SK-N-SH (cell line): ENCODE measurements around the gene CCND2. TPM values are rescaled to one million over a fixed set of nuclear protein-coding genes. Genes with fewer than 3 reads are reported as not detected.

Experiments used
- CTCF ChIA-PET: fragments of 300-600, 350-600 bp; formaldehyde crosslinking; extraction: SDS; loops from one replicate; lab custom pipeline; 2021; lab: Yijun Ruan, JAX
- POLR2A ChIA-PET: fragments of 350-600 bp; sonication (Branson Sonifier 250); formaldehyde crosslinking; extraction: SDS; loops from one replicate; lab custom pipeline; 2020; ENCODE audit warnings: antibody characterized with exemption, inconsistent platforms; lab: Yijun Ruan, JAX
- DNase-seq: peaks from one replicate; pipeline ENCODE4 v3.0.0; 2012
- H2AFZ ChIP-seq: fragments of 200-600 bp; sonication (generic); 2 replicates; pipeline ENCODE4 v1.8.1; 2016; ENCODE audit warnings: antibody characterized with exemption, mild to moderate bottlenecking, low read depth
- H3F3A ChIP-seq: fragments of 200-600 bp; sonication (generic); replicated peaks from 2 replicates; pipeline ENCODE3; 2016; ENCODE audit warnings: antibody characterized with exemption, mild to moderate bottlenecking; ENCODE audit not compliant: insufficient read depth
- H3K27ac ChIP-seq, 2 experiments: fragments of 200-500 bp in 1 of 2; fragments of 200-600 bp in 1 of 2; sonication (Bioruptor generic) in 1 of 2; sonication (generic), shearing (Covaris generic) in 1 of 2; 2 replicates each; pipeline versions ENCODE4 v1.5.1 to v1.6.1; 2014 to 2016; ENCODE audit warnings: low read depth in 2 of 2, inconsistent platforms in 1 of 2, low read length in 1 of 2, mild to moderate bottlenecking in 1 of 2, mixed read lengths in 1 of 2
- H3K27me3 ChIP-seq: fragments of 200-600 bp; sonication (generic), shearing (Covaris generic); 2 replicates; pipeline ENCODE4 v1.6.1; 2016; ENCODE audit warnings: mixed run types; ENCODE audit not compliant: insufficient read depth
- H3K36me3 ChIP-seq, 2 experiments: fragments of 200-500 bp in 1 of 2; fragments of 200-600 bp in 1 of 2; sonication (Bioruptor generic) in 1 of 2; sonication (generic) in 1 of 2; replicated peaks in 1 of 2; 2 replicates each; pipeline versions ENCODE3 to v1.5.1; 2014 to 2016; ENCODE audit warnings: low read length in 1 of 2, mild to moderate bottlenecking in 1 of 2; ENCODE audit not compliant: insufficient read depth in 2 of 2, control insufficient read depth in 1 of 2
- H3K4me1 ChIP-seq, 2 experiments: fragments of 200-500 bp in 1 of 2; fragments of 200-600 bp in 1 of 2; sonication (Bioruptor generic) in 1 of 2; sonication (generic), shearing (Covaris generic) in 1 of 2; 2 replicates each; pipeline versions ENCODE4 v1.5.1 to v1.6.1; 2014 to 2016; ENCODE audit warnings: low read depth in 1 of 2, low read length in 1 of 2, mixed run types in 1 of 2; ENCODE audit not compliant: insufficient read depth in 2 of 2, control insufficient read depth in 1 of 2
- H3K4me2 ChIP-seq: fragments of 200-600 bp; sonication (generic), shearing (Covaris generic); 2 replicates; pipeline ENCODE4 v1.6.1; 2017; ENCODE audit warnings: mixed run types
- H3K4me3 ChIP-seq, 2 experiments: fragments of 200-500 bp in 1 of 2; fragments of 200-600 bp in 1 of 2; sonication (Bioruptor generic) in 1 of 2; sonication (generic), shearing (Covaris generic) in 1 of 2; 2 replicates each; pipeline versions ENCODE4 v1.5.1 to v1.8.1; 2014 to 2016; ENCODE audit warnings: low read depth in 2 of 2, inconsistent platforms in 1 of 2, low read length in 1 of 2, mild to moderate bottlenecking in 1 of 2, mixed read lengths in 1 of 2, moderate library complexity in 1 of 2
- H3K79me2 ChIP-seq: fragments of 200-600 bp; sonication (generic); 2 replicates; pipeline ENCODE4 v1.8.1; 2017; ENCODE audit warnings: mild to moderate bottlenecking; ENCODE audit not compliant: insufficient read depth
- H3K9ac ChIP-seq: fragments of 200-600 bp; sonication (generic); 2 replicates; pipeline ENCODE4 v1.6.1; 2017; ENCODE audit warnings: mixed run types
- H3K9me2 ChIP-seq: fragments of 200-600 bp; sonication (generic); 2 replicates; pipeline ENCODE4 v1.6.1; 2017; ENCODE audit warnings: mixed run types
- H3K9me3 ChIP-seq: fragments of 200-600 bp; sonication (generic); 2 replicates; pipeline ENCODE4 v1.6.1; 2017; ENCODE audit warnings: mixed run types, mild to moderate bottlenecking, moderate library complexity
- H4K20me1 ChIP-seq: fragments of 200-600 bp; sonication (generic); 2 replicates; pipeline ENCODE4 v1.6.1; 2017; ENCODE audit warnings: mild to moderate bottlenecking, mixed run types; ENCODE audit not compliant: insufficient read depth
- CHD2 ChIP-seq: fragments of 150-350 bp; IDR thresholded peaks from 2 replicates; pipeline ENCODE4 v1.6.1; 2018; ENCODE audit warnings: low read length; ENCODE audit not compliant: partially characterized antibody
- EZH2phosphoT487 ChIP-seq: fragments of 200-600 bp; sonication (generic); IDR thresholded peaks from 2 replicates; pipeline ENCODE4 v1.6.1; 2017; ENCODE audit warnings: low read depth, mixed run types, mild to moderate bottlenecking, antibody characterized with exemption, moderate library complexity, borderline replicate concordance
- MEF2A ChIP-seq: IDR thresholded peaks from 2 replicates; pipeline ENCODE4 v1.4.0; 2012; ENCODE audit warnings: low read depth, borderline replicate concordance
- MXI1 ChIP-seq: IDR thresholded peaks from 2 replicates; pipeline ENCODE4 v1.6.1; 2012; ENCODE audit warnings: mild to moderate bottlenecking, low read depth, low read length, improper control_type of control experiment
- NFIC ChIP-seq: IDR thresholded peaks from 2 replicates; pipeline ENCODE4 v1.4.0; 2012; ENCODE audit warnings: borderline replicate concordance
- NRF1 ChIP-seq: IDR thresholded peaks from 2 replicates; pipeline ENCODE4 v1.6.1; 2012; ENCODE audit warnings: low read depth, mild to moderate bottlenecking, low read length
- POLR2AphosphoS5 ChIP-seq: IDR thresholded peaks from 2 replicates; pipeline ENCODE4 v1.6.1; 2012; ENCODE audit warnings: low read depth, low read length
- SIN3A ChIP-seq: IDR thresholded peaks from 2 replicates; pipeline ENCODE4 v1.6.1; 2012; ENCODE audit warnings: low read depth, mild to moderate bottlenecking, low read length, moderate library complexity, borderline replicate concordance
- YY1 ChIP-seq: IDR thresholded peaks from 2 replicates; pipeline ENCODE4 v1.4.0; 2012; ENCODE audit warnings: low read depth, mild to moderate bottlenecking
- WGBS: methylation state at CpG from one replicate; pipeline ENCODE4 v1.1.6; 2017; ENCODE audit warnings: low lambda C conversion rate; 5-methylcytosine and 5-hydroxymethylcytosine counted together
- polyA plus RNA-seq, 3 experiments: library from polyadenylated mRNA; depleted of rRNA; stranded (reverse); fragments of >200 nt; gene quantifications; 2 replicates each; pipeline ENCODE4 v1.2.3, GENCODE V29; 2012

Gene CCND2
- polyA plus RNA-seq, 1 of the 3 experiments (the other 2 are of a cell fraction), result not detected

- Histone ChIP-seq H3K79me2 (no peaks in the 10 kb centered on the region), H3F3A (peaks cover 4% of the 10 kb centered on the region), H3K4me3 (no peak overlapping the region), H3K9me3 (no peaks in the 10 kb centered on the region), H3K27ac (no peak overlapping the region), H3K9ac (no peak overlapping the region), H4K20me1 (no peaks in the 10 kb centered on the region), H3K4me1 (no peaks in the 10 kb centered on the region; a peak in 1 of 4 replicates), H3K9me2 (no peaks in the 10 kb centered on the region), H3K36me3 (no peaks in the 10 kb centered on the region), H3K4me2 (no peak overlapping the region), H3K27me3 (peaks cover 94% of the 10 kb centered on the region), H2AFZ (no peak overlapping the region)
- TF ChIP-seq MXI1 (no peak), NRF1 (no peak), NFIC (no peak), CHD2 (no peak), EZH2phosphoT487 (no peak), MEF2A (no peak), POLR2AphosphoS5 (no peak)
- ChIA-PET CTCF (interaction anchor here (0.6 to 6.5 kb wide), 13 partner anchors 11 to 979 kb away, joined by 3 to 193 read pairs (median 10); no protein-coding TSS in a partner anchor), POLR2A (no interaction called here)
- DNase-seq, result no peak
- 16% methylated on average over 12 of the region's 15 CpGs for WGBS
Measured at GRCh38 chr12:4278329-4279197, 5.0 kb downstream of the CCND2 start.

GRCh38 chr12:4279198-4279690 is 5.7 kb downstream of the CCND2 start:
- Histone ChIP-seq H3K36me3 (no peaks in the 10 kb centered on the region), H3K4me1 (no peaks in the 10 kb centered on the region; a peak in 1 of 4 replicates), H4K20me1 (no peaks in the 10 kb centered on the region), H2AFZ (no peak overlapping the region), H3K9me3 (no peaks in the 10 kb centered on the region)
- no peak for DNase-seq
- POLR2A ChIA-PET, result no interaction called here
- WGBS, result 28% methylated on average over 10 of the region's 10 CpGs
- TF ChIP-seq YY1 (no peak), NRF1 (no peak), SIN3A (no peak)
- TF ChIP-seq, all 33 proteins: peak for 0
- Histone ChIP-seq H3K9ac (no peak overlapping the region), H3K79me2 (no peaks in the 10 kb centered on the region), H3F3A (peaks cover 4% of the 10 kb centered on the region), H3K4me2 (no peak overlapping the region), H3K27me3 (peaks cover 93% of the 10 kb centered on the region), H3K4me3 (no peak overlapping the region), H3K9me2 (no peaks in the 10 kb centered on the region), H3K27ac (no peak overlapping the region)
- CTCF ChIA-PET, result interaction anchor here (0.6 to 6.5 kb wide), 8 partner anchors 11 to 1077 kb away, joined by 3 to 193 read pairs (median 18); no protein-coding TSS in a partner anchor
